ENCODE data around the gene LCAT. TPM values are rescaled to one million over a fixed set of nuclear protein-coding genes. Genes with fewer than 3 reads are reported as not detected.
"Not testable (repeated sequence)": the region's sequence is repeated elsewhere in the genome, so short reads cannot be mapped to it uniquely, and the experiment has no call there.

Gene LCAT
- total and polyA plus RNA-seq, 2 experiments from 2014 or later: 5.3 to 15.9 TPM

DNA sequence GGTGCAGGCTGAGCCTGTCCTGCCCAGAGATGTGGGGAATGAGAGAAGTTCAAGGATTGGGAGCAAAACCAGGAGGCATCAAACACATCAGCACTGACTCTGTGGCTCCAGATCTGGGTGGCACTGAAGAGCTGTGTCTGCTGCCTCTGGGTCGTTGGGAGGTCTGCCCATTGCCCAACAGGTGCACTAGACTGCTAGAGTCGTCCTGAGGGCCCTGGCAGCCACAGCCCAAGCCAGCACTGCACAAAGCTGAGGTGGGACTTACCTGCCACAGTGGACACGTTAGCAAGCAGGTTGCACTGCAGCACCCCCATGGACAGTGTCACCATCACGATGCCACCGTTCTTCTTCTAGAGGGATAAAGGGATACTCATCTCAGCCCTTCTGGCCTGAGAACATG lies 33.1 kb upstream of the LCAT start:
- Histone ChIP-seq H2AFZ (no peak overlapping the region), H3K4me2 (ENCODE audit: unreplicated experiment) (no peak overlapping the region), H3K27me3 (replicated peaks; ENCODE audit: insufficient read depth) (no peaks in the 10 kb centered on the region), H3K79me2 (ENCODE audit: insufficient read depth) (no peaks in the 10 kb centered on the region), H3K27ac (no peak overlapping the region), H3F3A (ENCODE audit: insufficient read depth) (no peaks in the 10 kb centered on the region), H3K4me3 (no peak overlapping the region), H3K9ac (no peak overlapping the region), H3K9me3 (ENCODE audit: low read depth) (no peaks in the 10 kb centered on the region), H4K20me1 (ENCODE audit: insufficient read depth) (no peaks in the 10 kb centered on the region), H3K4me1 (ENCODE audit: insufficient read depth) (no peaks in the 10 kb centered on the region), H3K36me3 (ENCODE audit: low read depth) (no peaks in the 10 kb centered on the region), H3K9me2 (ENCODE audit: insufficient read depth) (no peaks in the 10 kb centered on the region)
- in situ Hi-C loops (cut with MboI): no loop called here
- 51 to 65% methylated on average over 3 to 5 of the region's 5 CpGs for WGBS, 2 experiments (ENCODE audit: low coverage in 1 of 2, low lambda C conversion rate in 2 of 2, missing lambda C conversion rate in 2 of 2)
- TF ChIP-seq EZH2phosphoT487 (IDR thresholded peaks at IDR 0.05; ENCODE audit: insufficient read depth, low read depth): no peak
- TF ChIP-seq EZH2 (IDR thresholded peaks at IDR 0.05; ENCODE audit: insufficient read depth, poor library complexity, severe bottlenecking): no peak
- no peak for DNase-seq

DNA sequence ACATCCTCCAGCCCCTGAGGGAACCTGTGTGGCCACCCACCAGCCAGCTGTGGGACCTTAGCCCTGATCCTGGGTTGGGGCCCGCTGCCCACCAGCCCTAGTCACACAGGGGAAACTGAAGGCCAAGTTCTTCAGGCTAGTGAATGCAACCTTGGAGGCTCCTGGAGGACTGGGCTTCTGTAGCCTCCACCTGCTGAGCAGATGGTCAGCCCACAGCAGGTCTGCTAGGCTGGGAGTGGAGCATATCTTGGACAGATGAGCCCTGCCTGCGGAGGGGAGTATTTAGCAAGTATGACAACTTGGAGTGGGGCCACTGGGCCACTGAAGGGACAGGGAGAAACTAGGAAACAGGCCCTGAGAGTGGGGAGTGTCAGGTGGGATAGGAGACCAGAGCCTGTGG lies 32.3 kb upstream of the LCAT start:
- Histone ChIP-seq H3F3A (ENCODE audit: insufficient read depth) (no peaks in the 10 kb centered on the region), H3K4me1 (ENCODE audit: insufficient read depth) (no peaks in the 10 kb centered on the region), H3K9me3 (ENCODE audit: low read depth) (no peaks in the 10 kb centered on the region), H3K4me2 (ENCODE audit: unreplicated experiment) (no peak overlapping the region), H3K4me3 (no peak overlapping the region), H2AFZ (no peak overlapping the region), H3K36me3 (ENCODE audit: low read depth) (no peaks in the 10 kb centered on the region), H3K9ac (no peak overlapping the region), H3K9me2 (ENCODE audit: insufficient read depth) (no peaks in the 10 kb centered on the region), H3K79me2 (ENCODE audit: insufficient read depth) (no peaks in the 10 kb centered on the region), H3K27me3 (replicated peaks; ENCODE audit: insufficient read depth) (no peaks in the 10 kb centered on the region), H4K20me1 (ENCODE audit: insufficient read depth) (no peaks in the 10 kb centered on the region), H3K27ac (no peak overlapping the region)
- in situ Hi-C loops (cut with MboI): no loop called here
- no peak for DNase-seq
- WGBS, 2 experiments (ENCODE audit: low coverage in 1 of 2, low lambda C conversion rate in 2 of 2, missing lambda C conversion rate in 2 of 2): 79 to 92% methylated on average over 2 of the region's 2 CpGs
- TF ChIP-seq EZH2 (IDR thresholded peaks at IDR 0.05; ENCODE audit: insufficient read depth, poor library complexity, severe bottlenecking): no peak
- no peak for TF ChIP-seq EZH2phosphoT487 (IDR thresholded peaks at IDR 0.05; ENCODE audit: insufficient read depth, low read depth)

DNA sequence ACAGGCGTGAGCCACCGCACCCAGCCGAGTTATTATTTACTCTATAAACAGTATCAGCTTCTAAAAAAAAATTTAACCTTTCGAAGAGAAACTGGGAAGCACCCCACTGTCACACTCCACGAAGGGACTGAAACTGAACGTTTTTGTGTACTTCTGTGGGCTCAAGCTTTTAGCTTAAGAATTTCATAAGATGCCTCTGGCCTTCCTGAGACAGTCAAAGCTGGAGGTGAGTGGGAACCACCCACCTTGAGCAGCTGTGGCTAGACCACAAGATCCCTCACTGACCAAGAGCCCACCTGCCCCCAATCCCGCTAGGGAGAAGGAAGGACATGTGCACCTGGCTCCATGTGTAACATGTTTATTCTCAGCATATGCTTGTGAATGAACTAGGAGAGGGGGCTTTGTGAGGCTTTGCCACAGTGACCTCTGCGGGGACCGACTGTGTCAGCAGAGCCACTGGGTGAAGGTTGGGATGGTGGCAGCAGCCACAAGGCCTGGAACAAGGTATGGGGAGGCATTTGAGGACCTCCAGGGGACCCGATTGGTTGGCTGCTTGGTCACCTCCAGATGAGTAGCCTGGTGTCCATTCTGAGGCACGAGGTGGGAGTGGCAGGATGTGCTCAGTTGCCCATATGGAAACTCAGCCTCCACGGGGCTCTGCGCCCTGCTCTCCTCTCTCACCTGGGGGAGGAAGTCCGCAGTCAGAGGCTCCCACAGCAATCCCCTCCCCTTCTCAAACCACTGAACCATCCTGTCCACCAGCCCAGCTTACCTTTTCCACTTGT lies 31.6 kb upstream of the LCAT start:
- Histone ChIP-seq H3K4me1 (ENCODE audit: insufficient read depth) (no peaks in the 10 kb centered on the region), H3K79me2 (ENCODE audit: insufficient read depth) (no peaks in the 10 kb centered on the region), H3K4me2 (ENCODE audit: unreplicated experiment) (no peak overlapping the region), H3K4me3 (no peak overlapping the region), H3K9me2 (ENCODE audit: insufficient read depth) (no peaks in the 10 kb centered on the region), H3K36me3 (ENCODE audit: low read depth) (no peaks in the 10 kb centered on the region), H3F3A (ENCODE audit: insufficient read depth) (no peaks in the 10 kb centered on the region), H4K20me1 (ENCODE audit: insufficient read depth) (no peaks in the 10 kb centered on the region), H3K9ac (no peak overlapping the region), H3K27ac (no peak overlapping the region), H3K27me3 (replicated peaks; ENCODE audit: insufficient read depth) (no peaks in the 10 kb centered on the region), H3K9me3 (ENCODE audit: low read depth) (no peaks in the 10 kb centered on the region), H2AFZ (no peak overlapping the region)
- WGBS, 2 experiments (ENCODE audit: low coverage in 1 of 2, low lambda C conversion rate in 2 of 2, missing lambda C conversion rate in 2 of 2): 69% methylated on average over 13 to 14 of the region's 14 CpGs
- TF ChIP-seq EZH2 (IDR thresholded peaks at IDR 0.05; ENCODE audit: insufficient read depth, poor library complexity, severe bottlenecking): no peak
- TF ChIP-seq EZH2phosphoT487 (IDR thresholded peaks at IDR 0.05; ENCODE audit: insufficient read depth, low read depth): no peak
- no peak for DNase-seq
- in situ Hi-C loops (cut with MboI): no loop called here

DNA sequence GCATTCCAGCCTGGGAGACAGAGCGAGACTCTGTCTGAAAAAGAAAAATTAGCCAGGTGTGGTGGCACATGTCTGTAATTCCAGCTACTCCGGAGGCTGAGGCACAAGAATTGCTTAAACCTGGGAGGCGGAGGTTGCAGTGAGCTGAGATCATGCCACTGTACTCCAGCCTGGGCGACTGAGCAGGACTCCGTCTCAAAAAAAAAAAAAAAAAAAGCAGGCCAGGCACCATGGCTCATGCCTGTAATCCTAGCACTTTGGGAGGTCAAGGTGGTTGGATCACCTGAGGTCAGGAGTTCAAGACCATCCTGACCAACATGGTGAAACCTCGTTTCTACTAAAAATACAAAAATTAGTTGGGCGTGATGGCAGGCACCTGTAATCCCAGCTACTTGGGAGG lies 28.4 kb upstream of the LCAT start:
- H3K27ac ChIP-seq; H3F3A ChIP-seq (ENCODE audit: insufficient read depth); H4K20me1 ChIP-seq (ENCODE audit: insufficient read depth); H3K9me3 ChIP-seq (ENCODE audit: low read depth); H3K79me2 ChIP-seq (ENCODE audit: insufficient read depth); DNase-seq; H2AFZ ChIP-seq; H3K9ac ChIP-seq; H3K4me1 ChIP-seq (ENCODE audit: insufficient read depth); in situ Hi-C loops (cut with MboI); H3K4me2 ChIP-seq (ENCODE audit: unreplicated experiment); H3K4me3 ChIP-seq; H3K27me3 ChIP-seq (replicated peaks; ENCODE audit: insufficient read depth); H3K9me2 ChIP-seq (ENCODE audit: insufficient read depth); H3K36me3 ChIP-seq (ENCODE audit: low read depth): not testable (repeated sequence)
- WGBS, 2 experiments (ENCODE audit: low coverage in 1 of 2, low lambda C conversion rate in 2 of 2, missing lambda C conversion rate in 2 of 2): 95 to 96% methylated on average over 6 to 7 of the region's 7 CpGs

DNA sequence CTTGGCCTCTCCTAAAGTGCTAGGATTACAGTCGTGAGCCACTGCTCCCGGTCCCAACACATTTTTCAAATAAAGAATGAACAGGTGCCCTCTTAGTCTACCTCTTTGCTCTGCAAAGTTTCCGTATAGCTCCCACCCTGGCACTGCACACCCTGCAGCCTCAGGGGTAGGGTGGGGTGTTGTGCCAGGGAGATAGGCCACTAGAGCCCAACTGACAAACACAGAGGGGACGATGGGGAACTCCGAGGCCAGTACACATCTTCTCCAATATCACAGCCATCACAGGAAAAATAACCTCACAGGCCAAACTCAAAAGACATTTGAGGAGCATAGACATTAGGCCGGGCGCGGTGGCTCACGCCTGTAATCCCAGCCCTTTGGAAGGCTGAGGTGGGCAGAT lies 27.2 kb upstream of the LCAT start:
- Histone ChIP-seq H3F3A (ENCODE audit: insufficient read depth) (no peaks in the 10 kb centered on the region), H3K9me3 (ENCODE audit: low read depth) (no peaks in the 10 kb centered on the region), H2AFZ (no peak overlapping the region), H3K27ac (no peak overlapping the region), H3K27me3 (replicated peaks; ENCODE audit: insufficient read depth) (no peaks in the 10 kb centered on the region), H3K36me3 (ENCODE audit: low read depth) (no peaks in the 10 kb centered on the region), H3K4me3 (no peak overlapping the region), H3K4me1 (ENCODE audit: insufficient read depth) (peaks cover 10% of the 10 kb centered on the region; the same call in 1 of the 2 replicates), H3K9me2 (ENCODE audit: insufficient read depth) (no peaks in the 10 kb centered on the region), H3K9ac (no peak overlapping the region), H3K79me2 (ENCODE audit: insufficient read depth) (peaks cover 20% of the 10 kb centered on the region), H4K20me1 (ENCODE audit: insufficient read depth) (no peaks in the 10 kb centered on the region), H3K4me2 (ENCODE audit: unreplicated experiment) (no peak overlapping the region)
- no peak for DNase-seq
- 94 to 95% methylated on average over 9 of the region's 9 CpGs for WGBS, 2 experiments (ENCODE audit: low coverage in 1 of 2, low lambda C conversion rate in 2 of 2, missing lambda C conversion rate in 2 of 2)
- TF ChIP-seq EZH2phosphoT487 (IDR thresholded peaks at IDR 0.05; ENCODE audit: insufficient read depth, low read depth) (no peak), EZH2 (IDR thresholded peaks at IDR 0.05; ENCODE audit: insufficient read depth, poor library complexity, severe bottlenecking) (no peak)
- in situ Hi-C loops (cut with MboI): no loop called here
